ENCODE results near the gene ZBTB7B.
A peak's percentile ranks its signal among the peaks of the same experiment; 100 is the strongest.

The ZBTB7B gene

DNA sequence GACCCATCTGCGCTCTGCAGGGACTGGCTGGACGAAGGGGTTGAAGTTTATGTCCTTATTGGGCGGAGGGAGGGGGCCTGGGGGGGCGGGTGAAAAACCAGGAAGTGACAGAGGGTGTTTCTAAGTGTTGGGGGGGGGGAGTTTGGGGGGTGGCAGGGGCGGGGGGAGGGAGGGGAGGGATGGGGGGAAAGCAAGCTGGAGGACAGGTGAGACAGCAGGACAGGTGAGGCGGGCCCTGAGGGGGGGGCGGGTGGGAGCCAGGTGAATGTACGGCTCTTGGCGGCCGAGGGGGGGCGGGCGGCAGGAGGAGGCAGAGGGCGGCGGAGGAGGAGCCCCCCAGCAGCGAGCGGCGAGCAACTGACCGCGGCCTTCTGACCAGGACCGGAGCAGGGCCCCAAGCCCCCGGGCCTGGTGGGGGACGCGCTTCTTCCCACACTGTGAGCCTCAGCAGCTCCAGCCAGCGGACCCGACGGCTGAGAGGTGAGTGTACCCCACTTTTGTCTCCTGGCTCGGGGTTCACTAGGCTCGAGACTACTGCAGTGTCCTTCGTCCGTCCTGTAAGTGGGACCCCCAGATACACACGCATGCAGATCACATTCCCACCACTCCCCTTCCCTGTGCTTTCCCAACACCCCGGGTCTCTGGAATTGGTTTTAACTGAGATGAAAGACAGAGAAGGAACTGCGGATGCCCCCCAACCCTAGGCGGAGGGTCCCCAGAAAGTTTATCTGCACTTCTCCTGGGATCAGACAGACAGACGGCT, at the start of gene ZBTB7B:
ZBTB7B (plus strand) TSS at position 339 of the 763 bp plus-strand sequence. CDS start 11,859 bp downstream, outside the sequence.
- intact Hi-C loops (cut with DNase I; ENCODE audit: low total_unique reads): no loop called here
- H3K36me3 ChIP-seq: no peaks in the 10 kb centered on the region
- TF ChIP-seq, protein P1, sequence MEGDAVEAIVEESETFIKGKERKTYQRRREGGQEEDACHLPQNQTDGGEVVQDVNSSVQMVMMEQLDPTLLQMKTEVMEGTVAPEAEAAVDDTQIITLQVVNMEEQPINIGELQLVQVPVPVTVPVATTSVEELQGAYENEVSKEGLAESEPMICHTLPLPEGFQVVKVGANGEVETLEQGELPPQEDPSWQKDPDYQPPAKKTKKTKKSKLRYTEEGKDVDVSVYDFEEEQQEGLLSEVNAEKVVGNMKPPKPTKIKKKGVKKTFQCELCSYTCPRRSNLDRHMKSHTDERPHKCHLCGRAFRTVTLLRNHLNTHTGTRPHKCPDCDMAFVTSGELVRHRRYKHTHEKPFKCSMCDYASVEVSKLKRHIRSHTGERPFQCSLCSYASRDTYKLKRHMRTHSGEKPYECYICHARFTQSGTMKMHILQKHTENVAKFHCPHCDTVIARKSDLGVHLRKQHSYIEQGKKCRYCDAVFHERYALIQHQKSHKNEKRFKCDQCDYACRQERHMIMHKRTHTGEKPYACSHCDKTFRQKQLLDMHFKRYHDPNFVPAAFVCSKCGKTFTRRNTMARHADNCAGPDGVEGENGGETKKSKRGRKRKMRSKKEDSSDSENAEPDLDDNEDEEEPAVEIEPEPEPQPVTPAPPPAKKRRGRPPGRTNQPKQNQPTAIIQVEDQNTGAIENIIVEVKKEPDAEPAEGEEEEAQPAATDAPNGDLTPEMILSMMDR (IDR thresholded peaks at IDR 0.05): no peak
- H3K4me1 ChIP-seq: peaks cover 0 to 57% (median 55%) of the 10 kb centered on the region in 4 donors
- DNase-seq: peak in 1 of 2 donors; percentile 49
- H3K27ac ChIP-seq: peak within 1 kb of the TSS; percentile 95 to 96
- H3K27me3 ChIP-seq: no peaks in the 10 kb centered on the region
- H3K9me3 ChIP-seq: no peaks in the 10 kb centered on the region
- H3K4me3 ChIP-seq: peak within 1 kb of the TSS; percentile 87 to 96

DNA sequence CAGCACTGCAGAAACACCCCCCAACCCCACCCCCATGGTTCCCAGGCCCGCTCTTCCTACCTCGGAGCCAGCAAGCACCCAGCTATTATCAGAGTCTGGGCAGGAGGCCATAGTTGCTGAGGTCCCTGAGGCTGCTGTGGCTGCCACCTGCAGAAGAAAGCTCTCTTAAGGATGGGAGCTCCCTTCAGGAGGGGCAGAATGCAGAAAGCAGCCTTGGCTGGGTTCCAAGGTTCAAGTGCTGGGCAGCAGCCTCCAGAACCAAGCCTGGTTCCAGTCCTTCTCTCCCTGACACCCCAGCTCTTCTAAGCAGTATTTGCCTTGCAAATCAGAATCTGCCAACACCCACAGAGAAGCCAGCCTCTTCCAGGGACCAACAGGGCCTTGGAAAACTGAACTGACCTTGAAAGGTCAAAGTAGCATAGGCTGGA, 49.0 kb upstream of the ZBTB7B start:
- no peak for DNase-seq
- intact Hi-C loops (cut with DNase I; ENCODE audit: low total_unique reads): no loop called here

DNA sequence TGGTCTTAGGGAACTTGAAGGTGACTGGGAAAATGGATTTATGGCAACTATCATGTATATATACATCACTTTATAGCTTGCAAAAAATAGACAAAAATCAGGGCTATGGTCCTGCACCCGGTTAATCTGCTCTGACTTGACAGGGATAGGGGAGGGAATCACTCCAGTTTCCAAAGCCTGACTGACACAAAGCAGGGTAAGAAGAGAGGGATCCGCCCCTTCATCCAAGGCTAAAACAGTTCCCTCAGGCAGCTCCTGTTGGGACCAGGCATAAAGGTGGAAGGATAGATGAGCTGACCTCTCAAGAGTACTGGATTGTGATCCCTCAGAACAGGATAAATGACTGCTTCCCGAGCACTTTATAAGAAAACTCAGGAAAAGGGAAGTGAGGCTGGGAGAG, 48.1 kb upstream of the ZBTB7B start:
- Histone ChIP-seq H3K36me3 (peaks cover 0 to 39% (median 26%) of the 10 kb centered on the region in 3 donors), H3K27me3 (no peaks in the 10 kb centered on the region), H3K4me3 (peak overlapping the region; percentile 55 to 61), H3K9me3 (no peaks in the 10 kb centered on the region), H3K27ac (peak overlapping the region; percentile 82 to 83), H3K4me1 (peaks cover 7 to 62% (median 48%) of the 10 kb centered on the region in 4 donors)
- intact Hi-C loops (cut with DNase I; ENCODE audit: low total_unique reads): no loop called here
- TF ChIP-seq, protein P1 (IDR thresholded peaks at IDR 0.05): no peak
- DNase-seq: no peak

More for the DNA sequence above, 49.0 kb upstream of the ZBTB7B start:
- peaks cover 7 to 55% (median 47%) of the 10 kb centered on the region in 4 donors for H3K4me1 ChIP-seq
- no peaks in the 10 kb centered on the region for H3K27me3 ChIP-seq
- TF ChIP-seq, protein P1 (IDR thresholded peaks at IDR 0.05): no peak
- H3K9me3 ChIP-seq: no peaks in the 10 kb centered on the region
- peak overlapping the region in 1 of 2 donors; percentile 4 for H3K4me3 ChIP-seq
- H3K27ac ChIP-seq: no peak overlapping the region
- H3K36me3 ChIP-seq: peaks cover 0 to 37% (median 18%) of the 10 kb centered on the region in 3 donors

DNA sequence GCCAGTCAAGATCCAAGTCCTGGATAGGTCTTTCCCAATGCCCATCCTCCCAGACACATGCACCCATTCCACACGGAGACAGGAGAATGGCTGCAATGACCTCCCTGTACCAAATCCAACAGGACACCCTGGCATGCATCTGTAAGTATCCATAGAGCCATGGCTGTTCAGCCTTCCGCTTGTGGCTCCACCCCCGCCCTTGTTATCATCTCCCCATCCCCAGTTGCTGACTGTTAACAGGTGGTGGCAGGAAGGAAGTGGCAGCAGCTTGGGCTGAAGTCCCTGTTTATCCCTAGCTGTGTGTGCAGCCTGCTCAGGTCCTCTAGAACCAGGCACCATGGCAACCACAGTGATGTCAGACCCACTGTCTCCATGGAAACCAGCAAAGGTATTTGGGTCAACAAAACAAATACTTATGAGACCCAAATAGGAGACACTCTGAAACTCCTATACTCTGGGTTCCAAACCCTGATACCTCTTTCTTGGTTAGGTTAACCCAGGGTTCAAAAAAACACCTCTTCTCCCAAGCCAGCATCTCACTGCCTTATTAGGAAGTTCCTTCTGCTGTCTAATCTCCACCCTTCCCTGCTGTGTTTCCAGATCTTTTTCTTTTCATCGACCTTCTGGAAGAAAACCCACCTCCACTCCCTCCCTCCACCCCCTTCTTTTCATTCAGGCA, 47.4 kb upstream of the ZBTB7B start:
- peaks cover 0 to 36% (median 25%) of the 10 kb centered on the region in 3 donors for H3K36me3 ChIP-seq
- peaks cover 7 to 64% (median 51%) of the 10 kb centered on the region in 4 donors for H3K4me1 ChIP-seq
- no peaks in the 10 kb centered on the region for H3K9me3 ChIP-seq
- H3K27me3 ChIP-seq: no peaks in the 10 kb centered on the region
- H3K27ac ChIP-seq: peak overlapping the region; percentile 82 to 83
- intact Hi-C loops (cut with DNase I; ENCODE audit: low total_unique reads): no loop called here
- peak overlapping the region; percentile 55 to 61 for H3K4me3 ChIP-seq
- DNase-seq: peak in 1 of 2 donors; percentile 55
- TF ChIP-seq, protein P1 (IDR thresholded peaks at IDR 0.05): no peak

DNA sequence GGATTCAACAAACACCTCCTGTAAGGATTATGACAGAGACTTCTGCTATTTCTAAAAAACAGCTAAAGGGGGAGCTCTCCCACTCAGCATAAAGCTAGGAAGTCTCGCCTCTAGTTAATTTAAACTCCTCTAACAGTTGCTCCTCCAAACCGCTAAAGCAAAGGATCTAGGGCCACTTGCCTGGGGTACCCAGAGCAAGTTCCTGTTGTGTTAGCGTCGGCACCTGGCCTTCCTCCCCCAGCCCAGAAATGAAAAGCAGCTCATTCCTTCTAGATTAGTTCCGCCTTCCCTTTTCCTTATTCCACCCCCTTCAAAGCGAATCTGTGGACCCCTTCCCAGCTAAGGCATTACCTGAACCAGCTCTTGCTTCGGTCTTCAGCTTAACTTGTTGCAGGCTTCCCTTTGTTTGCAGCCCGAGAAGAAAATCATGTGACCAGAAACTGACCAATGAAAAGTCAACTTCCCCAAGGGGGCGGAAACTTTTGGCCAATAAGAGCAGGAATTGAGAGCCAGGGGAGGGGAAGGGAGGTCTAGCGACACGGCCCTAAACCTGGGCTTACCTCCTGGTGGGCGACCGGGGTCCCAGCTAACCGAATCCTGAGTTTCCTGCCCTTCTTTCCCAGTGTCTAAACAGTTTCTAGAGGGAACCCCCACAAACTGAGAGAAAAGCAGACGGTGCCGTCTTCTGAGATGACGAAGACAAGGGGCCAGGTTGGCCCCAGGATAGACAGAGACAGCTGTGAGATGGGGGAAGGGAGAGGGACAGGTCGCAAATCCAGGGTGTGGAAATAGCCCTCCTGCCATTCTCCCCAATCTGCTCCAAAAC, 46.7 kb upstream of the ZBTB7B start, which contains the start of gene PBXIP1:
PBXIP1 (minus strand) TSS at position 382 of the 826 bp plus-strand sequence. CDS start 2,378 bp downstream, outside the sequence.
- peaks cover 0 to 29% (median 18%) of the 10 kb centered on the region in 3 donors for H3K36me3 ChIP-seq
- H3K4me3 ChIP-seq: peak within 1 kb of the TSS; percentile 55 to 61
- peaks cover 7 to 69% (median 56%) of the 10 kb centered on the region in 4 donors for H3K4me1 ChIP-seq
- intact Hi-C loops (cut with DNase I; ENCODE audit: low total_unique reads): no loop called here
- TF ChIP-seq, protein P1 (IDR thresholded peaks at IDR 0.05): peak; percentile 27 to 38
- H3K27ac ChIP-seq: peak within 1 kb of the TSS; percentile 82 to 83
- H3K27me3 ChIP-seq: no peaks in the 10 kb centered on the region
- DNase-seq: peak; percentile 85 to 90
- no peaks in the 10 kb centered on the region for H3K9me3 ChIP-seq

All from tibial artery (tissue), 4 donors.